Hematopoietic multipotent progenitor cell (in vitro differentiated cells): ENCODE results near the gene STK32B. TPM values are rescaled to one million over a fixed set of nuclear protein-coding genes. Genes with fewer than 3 reads are reported as not detected.

ENCODE experiments used
- DNase-seq, 3 donors: peaks; one replicate each; pipeline ENCODE4 v3.0.0-alpha.2; 2011 to 2015; ENCODE audit warnings: low read depth in 2 of 3, low spot score in 2 of 3
- total RNA-seq: library from RNA; depleted of rRNA; stranded (reverse); fragments of >200 nt; gene quantifications from one replicate; pipeline ENCODE4 v1.2.3, GENCODE V29; 2012

STK32B gene
- total RNA-seq, 1 donor: 14.8 TPM

- no peak for DNase-seq
Observed at GRCh38 chr4:5330339-5330989, 279.2 kb downstream of the STK32B start.

- DNase-seq: no peak
Observed at GRCh38 chr4:5337731-5338130, 286.5 kb downstream of the STK32B start.

GRCh38 chr4:5338531-5338930 is 287.3 kb downstream of the STK32B start:
- DNase-seq: no peak

GRCh38 chr4:5340991-5341451 is 289.7 kb downstream of the STK32B start:
- DNase-seq: peak in 2 of 3 donors; percentile 43 to 69

- no peak for DNase-seq
Observed at GRCh38 chr4:5341526-5341925, 290.2 kb downstream of the STK32B start.

GRCh38 chr4:5355846-5356245 is 304.6 kb downstream of the STK32B start:
- DNase-seq: no peak

- no peak for DNase-seq
Observed at GRCh38 chr4:5357870-5358269, 306.6 kb downstream of the STK32B start.

- DNase-seq: peak in 2 of 3 donors; percentile 4 to 51
Observed at GRCh38 chr4:5361968-5362367, 310.7 kb downstream of the STK32B start.

- no peak for DNase-seq
Observed at GRCh38 chr4:5364406-5364805, 313.1 kb downstream of the STK32B start.

- no peak for DNase-seq
Observed at GRCh38 chr4:5365071-5366008, 314.1 kb downstream of the STK32B start.

- DNase-seq: no peak
Observed at GRCh38 chr4:5366009-5366386, 314.7 kb downstream of the STK32B start.

- DNase-seq: no peak
Observed at GRCh38 chr4:5366421-5366820, 315.1 kb downstream of the STK32B start.

- no peak for DNase-seq
Observed at GRCh38 chr4:5368426-5368825, 317.1 kb downstream of the STK32B start.

- DNase-seq: no peak
Observed at GRCh38 chr4:5370286-5370685, 319.0 kb downstream of the STK32B start.

- no peak for DNase-seq
Observed at GRCh38 chr4:5371415-5372190, 320.3 kb downstream of the STK32B start.

GRCh38 chr4:5372198-5372597 is 320.9 kb downstream of the STK32B start:
- DNase-seq: no peak

- no peak for DNase-seq
Observed at GRCh38 chr4:5373327-5373726, 322.0 kb downstream of the STK32B start.

- no peak for DNase-seq
Observed at GRCh38 chr4:5374592-5374991, 323.3 kb downstream of the STK32B start.

- DNase-seq: no peak
Observed at GRCh38 chr4:5374994-5375393, 323.7 kb downstream of the STK32B start.

GRCh38 chr4:5376015-5376414 is 324.7 kb downstream of the STK32B start:
- DNase-seq: no peak

GRCh38 chr4:5378002-5378401 is 326.7 kb downstream of the STK32B start:
- peak in 1 of 3 donors; percentile 23 for DNase-seq
